Osteoblast (primary cell): ENCODE measurements around the gene CALD1. TPM values are rescaled to one million over a fixed set of nuclear protein-coding genes. Genes with fewer than 3 reads are reported as not detected.

Experiments
- DNase-seq: peaks from one replicate; pipeline ENCODE4 v3.0.0; 2011; ENCODE audit warnings: low spot score, mixed read lengths; ENCODE audit not compliant: insufficient read length; ENCODE audit errors: missing footprints
- H2AFZ ChIP-seq: 2 replicates; pipeline ENCODE4 v1.6.0; 2011; ENCODE audit warnings: mild to moderate bottlenecking, low read length
- H3K27ac ChIP-seq: 2 replicates; pipeline ENCODE4 v1.5.1; 2011; ENCODE audit warnings: mild to moderate bottlenecking, low read depth, low read length, moderate library complexity
- H3K27me3 ChIP-seq: 2 replicates; pipeline ENCODE4 v1.6.0; 2012; ENCODE audit warnings: mild to moderate bottlenecking, control low read depth, inconsistent platforms, low read length, moderate library complexity; ENCODE audit not compliant: insufficient read depth
- H3K36me3 ChIP-seq: 2 replicates; pipeline ENCODE4 v1.5.1; 2011; ENCODE audit warnings: mild to moderate bottlenecking, low read length, control low read depth, moderate library complexity; ENCODE audit not compliant: insufficient read depth
- H3K4me1 ChIP-seq: 2 replicates; pipeline ENCODE4 v1.5.1; 2011; ENCODE audit warnings: mild to moderate bottlenecking, low read length, control low read depth, moderate library complexity; ENCODE audit not compliant: insufficient read depth
- H3K4me2 ChIP-seq: 2 replicates; pipeline ENCODE4 v1.6.0; 2011; ENCODE audit warnings: mild to moderate bottlenecking, low read length; ENCODE audit not compliant: insufficient read depth
- H3K4me3 ChIP-seq: fragments of 200-600 bp; sonication (generic); 3 replicates; pipeline ENCODE4 v1.5.1; 2012; ENCODE audit warnings: mild to moderate bottlenecking, low read length, inconsistent platforms; ENCODE audit not compliant: insufficient read depth
- H3K79me2 ChIP-seq: 2 replicates; pipeline ENCODE4 v1.6.0; 2012; ENCODE audit warnings: mild to moderate bottlenecking, low read length, control low read depth, inconsistent platforms; ENCODE audit not compliant: insufficient read depth
- H3K9me3 ChIP-seq: 2 replicates; pipeline ENCODE4 v1.5.1; 2011; ENCODE audit warnings: low read depth, low read length, control low read depth
- H4K20me1 ChIP-seq: 2 replicates; pipeline ENCODE4 v1.6.0; 2012; ENCODE audit warnings: mild to moderate bottlenecking, low read length, control low read depth; ENCODE audit not compliant: insufficient read depth
- total RNA-seq: library from RNA; depleted of rRNA; stranded (reverse); fragments of >200 nt; gene quantifications from 2 replicates; pipeline ENCODE4 v1.2.3, GENCODE V29; 2012
- TF ChIP-seq, protein P1 (sequence below): IDR thresholded peaks from 2 replicates; pipeline ENCODE4 v1.5.1; 2011; ENCODE audit warnings: mild to moderate bottlenecking, low read depth, low read length, moderate library complexity; ENCODE audit errors: extremely low read depth

The CALD1 gene
- total RNA-seq, 1 donor: 1,123 TPM

DNA sequence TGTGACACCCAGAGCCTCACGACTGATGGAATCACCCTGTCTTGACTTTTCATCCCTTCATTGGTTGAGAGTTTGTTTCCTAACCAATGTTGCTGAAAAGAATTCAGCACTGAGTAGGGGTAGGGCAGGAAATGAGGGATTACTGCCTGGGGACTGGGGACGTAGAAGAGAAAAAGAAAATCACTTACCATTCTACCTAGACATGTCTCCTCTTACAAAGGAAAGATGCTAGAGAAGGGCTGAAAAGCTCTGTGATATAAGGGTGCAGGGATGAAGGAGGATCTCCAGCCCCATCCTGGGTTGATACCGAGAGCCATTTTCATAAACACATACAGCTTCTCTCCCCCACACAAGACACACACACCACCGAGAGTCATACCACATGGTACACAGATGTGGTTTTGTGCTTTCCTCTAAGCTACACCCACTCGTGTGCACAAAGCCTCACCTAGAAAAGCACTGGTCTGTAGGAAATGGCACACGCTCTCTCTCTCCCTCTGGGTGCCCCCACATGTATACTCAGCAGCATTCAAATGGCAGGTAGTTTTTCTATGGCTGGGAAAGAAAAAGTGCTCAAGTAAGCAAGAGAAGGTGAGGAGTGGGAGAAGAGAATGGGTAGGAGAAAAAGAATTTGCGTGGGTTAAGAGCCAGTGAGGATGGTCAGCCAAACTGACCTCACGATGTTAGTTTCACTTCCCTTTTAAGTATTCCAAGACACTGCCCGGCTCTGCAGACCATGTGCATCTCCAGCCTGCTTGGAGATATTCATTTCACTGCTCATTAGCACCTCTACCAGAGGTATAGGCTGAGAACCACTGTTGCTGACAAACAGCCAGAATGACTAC, 85.8 kb downstream of the CALD1 start:
- Histone ChIP-seq H3K79me2 (peaks cover 98% of the 10 kb centered on the region), H3K9me3 (no peaks in the 10 kb centered on the region), H3K4me1 (peaks cover 44% of the 10 kb centered on the region), H3K4me2 (peak overlapping the region; percentile 78), H3K4me3 (peak overlapping the region; percentile 48), H3K27ac (peak overlapping the region; percentile 74), H3K27me3 (no peaks in the 10 kb centered on the region), H4K20me1 (peaks cover 53% of the 10 kb centered on the region), H3K36me3 (peaks cover 81% of the 10 kb centered on the region), H2AFZ (no peak overlapping the region)
- TF ChIP-seq, protein P1, sequence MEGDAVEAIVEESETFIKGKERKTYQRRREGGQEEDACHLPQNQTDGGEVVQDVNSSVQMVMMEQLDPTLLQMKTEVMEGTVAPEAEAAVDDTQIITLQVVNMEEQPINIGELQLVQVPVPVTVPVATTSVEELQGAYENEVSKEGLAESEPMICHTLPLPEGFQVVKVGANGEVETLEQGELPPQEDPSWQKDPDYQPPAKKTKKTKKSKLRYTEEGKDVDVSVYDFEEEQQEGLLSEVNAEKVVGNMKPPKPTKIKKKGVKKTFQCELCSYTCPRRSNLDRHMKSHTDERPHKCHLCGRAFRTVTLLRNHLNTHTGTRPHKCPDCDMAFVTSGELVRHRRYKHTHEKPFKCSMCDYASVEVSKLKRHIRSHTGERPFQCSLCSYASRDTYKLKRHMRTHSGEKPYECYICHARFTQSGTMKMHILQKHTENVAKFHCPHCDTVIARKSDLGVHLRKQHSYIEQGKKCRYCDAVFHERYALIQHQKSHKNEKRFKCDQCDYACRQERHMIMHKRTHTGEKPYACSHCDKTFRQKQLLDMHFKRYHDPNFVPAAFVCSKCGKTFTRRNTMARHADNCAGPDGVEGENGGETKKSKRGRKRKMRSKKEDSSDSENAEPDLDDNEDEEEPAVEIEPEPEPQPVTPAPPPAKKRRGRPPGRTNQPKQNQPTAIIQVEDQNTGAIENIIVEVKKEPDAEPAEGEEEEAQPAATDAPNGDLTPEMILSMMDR: no peak
- no peak for DNase-seq

DNA sequence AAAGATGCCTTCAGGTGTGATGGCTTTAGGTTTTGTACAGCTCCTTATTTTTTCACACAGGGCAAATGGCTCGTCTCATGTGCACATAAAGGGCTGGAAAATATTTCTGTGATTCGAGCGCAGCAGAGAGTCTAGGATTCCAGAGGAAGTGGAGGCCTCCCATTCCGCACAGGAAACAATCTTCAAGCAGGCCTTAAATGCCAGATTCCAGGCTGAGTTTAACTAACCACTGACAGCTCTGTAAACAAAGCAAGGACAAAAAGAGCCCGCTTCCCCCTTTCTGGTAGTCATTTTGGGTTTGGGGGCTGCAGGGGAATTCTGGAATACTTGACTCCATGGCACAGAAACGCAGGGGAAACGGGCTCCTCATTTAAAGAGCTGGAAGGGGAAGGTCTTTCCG, 87.2 kb downstream of the CALD1 start:
- DNase-seq: no peak
- Histone ChIP-seq H3K36me3 (peaks cover 79% of the 10 kb centered on the region), H3K27ac (peak overlapping the region; percentile 74), H3K4me2 (peak overlapping the region; percentile 34), H3K27me3 (no peaks in the 10 kb centered on the region), H4K20me1 (peaks cover 51% of the 10 kb centered on the region), H3K4me1 (peaks cover 44% of the 10 kb centered on the region), H3K9me3 (no peaks in the 10 kb centered on the region), H3K79me2 (peaks cover 95% of the 10 kb centered on the region), H3K4me3 (no peak overlapping the region), H2AFZ (no peak overlapping the region)
- TF ChIP-seq, protein P1: no peak

DNA sequence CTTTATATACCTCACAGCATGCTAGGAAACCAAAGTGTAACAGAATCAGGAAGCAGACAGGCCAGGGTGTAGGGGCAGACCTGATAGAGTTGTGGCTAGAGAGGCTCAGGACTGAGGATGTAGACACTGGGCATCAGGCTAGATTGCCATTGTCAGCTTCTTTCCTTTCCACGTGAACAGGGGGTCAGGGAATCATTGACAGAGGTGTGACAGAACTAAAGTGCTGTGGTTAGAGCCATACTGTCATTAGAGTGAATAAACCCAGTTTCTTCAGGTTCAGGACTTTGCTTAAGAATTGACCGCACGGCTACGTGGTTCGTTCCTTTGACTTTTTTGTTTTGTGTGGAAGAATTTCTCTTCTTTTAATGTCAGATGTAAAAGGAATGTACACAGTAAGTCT, 90.7 kb downstream of the CALD1 start:
- Histone ChIP-seq H3K9me3 (no peaks in the 10 kb centered on the region), H3K79me2 (peaks cover 92% of the 10 kb centered on the region), H3K4me2 (no peak overlapping the region), H3K4me3 (no peak overlapping the region), H3K36me3 (peaks cover 80% of the 10 kb centered on the region), H2AFZ (no peak overlapping the region), H3K27me3 (no peaks in the 10 kb centered on the region), H3K4me1 (peaks cover 29% of the 10 kb centered on the region), H4K20me1 (peaks cover 43% of the 10 kb centered on the region), H3K27ac (no peak overlapping the region)
- no peak for DNase-seq
- TF ChIP-seq, protein P1: no peak

DNA sequence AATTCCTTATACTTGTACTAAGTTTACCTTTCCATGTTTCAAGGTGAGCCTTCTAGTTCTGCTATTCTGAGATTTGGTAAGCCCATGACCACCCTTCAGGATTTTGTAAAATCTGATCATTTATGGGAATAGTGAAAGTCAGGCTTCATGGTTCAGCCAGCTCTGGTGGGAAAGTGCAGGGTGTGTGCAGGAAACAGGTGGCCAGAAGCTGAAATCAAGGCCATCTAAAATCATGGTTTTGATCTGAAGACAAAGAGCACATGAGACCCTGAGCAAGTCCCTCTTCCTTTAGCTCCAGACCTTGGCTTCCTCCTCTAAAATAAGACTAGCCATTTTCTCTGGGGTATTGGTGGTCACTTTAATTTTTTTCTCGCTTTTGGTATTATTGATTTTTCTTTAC, 91.3 kb downstream of the CALD1 start:
- DNase-seq: no peak
- TF ChIP-seq, protein P1: no peak
- Histone ChIP-seq H3K27me3 (no peaks in the 10 kb centered on the region), H4K20me1 (peaks cover 43% of the 10 kb centered on the region), H3K9me3 (no peaks in the 10 kb centered on the region), H3K27ac (peak overlapping the region; percentile 15), H3K79me2 (peaks cover 92% of the 10 kb centered on the region), H2AFZ (no peak overlapping the region), H3K4me2 (no peak overlapping the region), H3K4me1 (peaks cover 27% of the 10 kb centered on the region), H3K36me3 (peaks cover 76% of the 10 kb centered on the region), H3K4me3 (no peak overlapping the region)
